Measurements from ENCODE around the gene ST6GALNAC3. TPM values are rescaled to one million over a fixed set of nuclear protein-coding genes. Genes with fewer than 3 reads are reported as not detected.
A peak's percentile ranks its signal among the peaks of the same experiment; 100 is the strongest.

ST6GALNAC3 gene
- polyA plus RNA-seq, 4 donors, result 27.3 to 102 (median 82.0) TPM

GRCh38 chr1:76548513-76549100, 474.1 kb downstream of the ST6GALNAC3 start:
- DNase-seq (ENCODE audit: low read depth in 4 of 4, low spot score in 3 of 4), result no peak

- DNase-seq (ENCODE audit: low read depth in 4 of 4, low spot score in 3 of 4), result no peak
Observed at GRCh38 chr1:76554283-76554682, 479.7 kb downstream of the ST6GALNAC3 start.

GRCh38 chr1:76562292-76562691, 487.7 kb downstream of the ST6GALNAC3 start:
- no peak for DNase-seq (ENCODE audit: low read depth in 4 of 4, low spot score in 3 of 4)

GRCh38 chr1:76568573-76569238, 494.2 kb downstream of the ST6GALNAC3 start:
- no peak for DNase-seq (ENCODE audit: low read depth in 4 of 4, low spot score in 3 of 4)

- DNase-seq (ENCODE audit: low read depth in 4 of 4, low spot score in 3 of 4), result no peak
Observed at GRCh38 chr1:76571248-76571647, 496.7 kb downstream of the ST6GALNAC3 start.

GRCh38 chr1:76572229-76572628, 497.7 kb downstream of the ST6GALNAC3 start:
- no peak for DNase-seq (ENCODE audit: low read depth in 4 of 4, low spot score in 3 of 4)

GRCh38 chr1:76576876-76577524, 502.5 kb downstream of the ST6GALNAC3 start:
- DNase-seq (ENCODE audit: low read depth in 4 of 4, low spot score in 3 of 4), result no peak

- DNase-seq (ENCODE audit: low read depth in 4 of 4, low spot score in 3 of 4), result no peak
Observed at GRCh38 chr1:76577525-76578185, 503.1 kb downstream of the ST6GALNAC3 start.

- no peak for DNase-seq (ENCODE audit: low read depth in 4 of 4, low spot score in 3 of 4)
Observed at GRCh38 chr1:76580206-76580605, 505.7 kb downstream of the ST6GALNAC3 start.

GRCh38 chr1:76581712-76582111, 507.2 kb downstream of the ST6GALNAC3 start:
- DNase-seq (ENCODE audit: low read depth in 4 of 4, low spot score in 3 of 4), result no peak

- DNase-seq (ENCODE audit: low read depth in 4 of 4, low spot score in 3 of 4), result no peak
Observed at GRCh38 chr1:76583235-76583868, 508.8 kb downstream of the ST6GALNAC3 start.

- no peak for DNase-seq (ENCODE audit: low read depth in 4 of 4, low spot score in 3 of 4)
Observed at GRCh38 chr1:76583875-76584477, 509.4 kb downstream of the ST6GALNAC3 start.

- no peak for DNase-seq (ENCODE audit: low read depth in 4 of 4, low spot score in 3 of 4)
Observed at GRCh38 chr1:76585980-76586674, 511.6 kb downstream of the ST6GALNAC3 start.

GRCh38 chr1:76587212-76587611, 512.7 kb downstream of the ST6GALNAC3 start:
- DNase-seq (ENCODE audit: low read depth in 4 of 4, low spot score in 3 of 4), result no peak

- no peak for DNase-seq (ENCODE audit: low read depth in 4 of 4, low spot score in 3 of 4)
Observed at GRCh38 chr1:76591461-76591860, 516.9 kb downstream of the ST6GALNAC3 start.

GRCh38 chr1:76591963-76592362, 517.4 kb downstream of the ST6GALNAC3 start:
- DNase-seq (ENCODE audit: low read depth in 4 of 4, low spot score in 3 of 4), result no peak

- no peak for DNase-seq (ENCODE audit: low read depth in 4 of 4, low spot score in 3 of 4)
Observed at GRCh38 chr1:76593141-76593540, 518.6 kb downstream of the ST6GALNAC3 start.

GRCh38 chr1:76593618-76594017, 519.1 kb downstream of the ST6GALNAC3 start:
- DNase-seq (ENCODE audit: low read depth in 4 of 4, low spot score in 3 of 4), result no peak

GRCh38 chr1:76595024-76595423, 520.5 kb downstream of the ST6GALNAC3 start:
- no peak for DNase-seq (ENCODE audit: low read depth in 4 of 4, low spot score in 3 of 4)

- DNase-seq (ENCODE audit: low read depth in 4 of 4, low spot score in 3 of 4), result peak in 1 of 4 donors; percentile 16
Observed at GRCh38 chr1:76601465-76601864, 526.9 kb downstream of the ST6GALNAC3 start.
